H1 (cell line): ENCODE measurements around the gene ADH1C. TPM values are rescaled to one million over a fixed set of nuclear protein-coding genes. Genes with fewer than 3 reads are reported as not detected.

Experiments used
- CTCF ChIA-PET: fragments of 300-600 bp; sonication (Branson Sonifier 250); formaldehyde crosslinking; loops from one replicate; lab custom pipeline; 2021; ENCODE audit not compliant: partially characterized antibody; lab: Charles Lee
- POLR2A ChIA-PET: fragments of 300-600 bp; sonication (Branson Sonifier 250); formaldehyde crosslinking; loops from one replicate; lab custom pipeline; 2021; ENCODE audit warnings: inconsistent platforms; ENCODE audit not compliant: partially characterized antibody; lab: Charles Lee
- DNase-seq, 2 experiments: peaks; one replicate each; pipeline versions ENCODE4 v3.0.0 to v3.0.0-alpha.2; 2010 to 2022; ENCODE audit warnings: low spot score in 2 of 2, low read depth in 1 of 2, mixed read lengths in 1 of 2
- FAIRE-seq: peaks from 2 replicates; lab custom pipeline; 2011; peaks lifted over from hg19 to GRCh38; lab: Jason Lieb, UNC
- H2AFZ ChIP-seq: 2 replicates; pipeline ENCODE4 v1.8.1; 2012; ENCODE audit warnings: low read length, inconsistent platforms
- H2AK5ac ChIP-seq: 2 replicates; pipeline ENCODE4 v1.6.1; 2013; ENCODE audit warnings: low read depth, low read length
- H2BK120ac ChIP-seq: replicated peaks from 2 replicates; pipeline ENCODE3; 2013; ENCODE audit warnings: low read depth, low read length, inconsistent platforms
- H2BK12ac ChIP-seq: 2 replicates; pipeline ENCODE4 v1.6.1; 2013; ENCODE audit warnings: low read depth, low read length
- H2BK15ac ChIP-seq: 2 replicates; pipeline ENCODE4 v1.6.1; 2013; ENCODE audit warnings: low read length
- H2BK20ac ChIP-seq: 2 replicates; pipeline ENCODE4 v1.6.1; 2013; ENCODE audit warnings: low read length
- H2BK5ac ChIP-seq: 2 replicates; pipeline ENCODE4 v1.6.1; 2013; ENCODE audit warnings: low read depth, low read length
- H3K14ac ChIP-seq: 2 replicates; pipeline ENCODE4 v1.6.1; 2013; ENCODE audit warnings: inconsistent platforms; ENCODE audit not compliant: insufficient read length
- H3K18ac ChIP-seq: 2 replicates; pipeline ENCODE4 v1.6.1; 2013; ENCODE audit warnings: low read length; ENCODE audit errors: extremely low read depth
- H3K23ac ChIP-seq: 2 replicates; pipeline ENCODE4 v1.6.1; 2013; ENCODE audit warnings: inconsistent platforms; ENCODE audit not compliant: insufficient read length
- H3K23me2 ChIP-seq: 2 replicates; pipeline ENCODE4 v1.6.1; 2013; ENCODE audit warnings: low read depth, low read length
- H3K27ac ChIP-seq: 2 replicates; pipeline ENCODE4 v1.6.1; 2011; ENCODE audit warnings: low read depth, low read length, inconsistent platforms
- H3K27me3 ChIP-seq, 4 experiments: replicated peaks in 1 of 4; 1 replicate in 1 of 4; 2 replicates in 3 of 4; pipeline versions ENCODE4 v1.6.1 to v1.8.1; 2011 to 2013; ENCODE audit warnings: low read length in 3 of 4, mild to moderate bottlenecking in 3 of 4, inconsistent platforms in 2 of 4, mixed read lengths in 2 of 4, moderate library complexity in 1 of 4; ENCODE audit not compliant: control insufficient read depth in 3 of 4, insufficient read depth in 3 of 4; ENCODE audit errors: extremely low read depth in 1 of 4
- H3K36me3 ChIP-seq, 4 experiments: 2 replicates each; pipeline versions ENCODE4 v1.6.1 to v1.8.1; 2011 to 2013; ENCODE audit warnings: mild to moderate bottlenecking in 4 of 4, low read length in 3 of 4, moderate library complexity in 2 of 4, control low read depth in 1 of 4, inconsistent platforms in 1 of 4; ENCODE audit not compliant: insufficient read depth in 4 of 4, control insufficient read depth in 2 of 4
- H3K4ac ChIP-seq: replicated peaks from 2 replicates; pipeline ENCODE3; 2013; ENCODE audit warnings: low read length, low read depth, mixed read lengths, inconsistent platforms; ENCODE audit not compliant: insufficient read length
- H3K4me1 ChIP-seq, 4 experiments: replicated peaks in 1 of 4; 1 replicate in 1 of 4; 2 replicates in 3 of 4; pipeline versions ENCODE4 v1.6.1 to v1.8.1; 2011 to 2013; ENCODE audit warnings: low read length in 3 of 4, inconsistent platforms in 2 of 4, mixed read lengths in 1 of 4; ENCODE audit not compliant: insufficient read depth in 4 of 4, control insufficient read depth in 3 of 4
- H3K4me2 ChIP-seq, 2 experiments: 2 replicates each; pipeline versions ENCODE4 v1.6.1 to v1.8.1; 2011 to 2013; ENCODE audit warnings: low read depth in 2 of 2, low read length in 2 of 2, control low read depth in 1 of 2, inconsistent platforms in 1 of 2, mild to moderate bottlenecking in 1 of 2; ENCODE audit not compliant: insufficient read depth in 1 of 2
- H3K4me3 ChIP-seq, 4 experiments: fragments of 200-600, 300-600 bp in 1 of 4; sonication (generic), shearing (Covaris generic), sonication (Bioruptor Twin) in 1 of 4; 2 replicates each; pipeline versions ENCODE4 v1.5.1 to v1.8.1; 2011 to 2016; ENCODE audit warnings: low read length in 4 of 4, low read depth in 3 of 4, control low read depth in 2 of 4, inconsistent platforms in 2 of 4, mild to moderate bottlenecking in 2 of 4, mixed read lengths in 1 of 4, moderate library complexity in 1 of 4; ENCODE audit not compliant: insufficient read depth in 2 of 4; ENCODE audit errors: extremely low read depth in 1 of 4
- H3K56ac ChIP-seq: replicated peaks from 2 replicates; pipeline ENCODE3; 2013; ENCODE audit warnings: low read depth, mild to moderate bottlenecking, mixed read lengths, low read length, inconsistent platforms; ENCODE audit not compliant: insufficient read length
- H3K79me1 ChIP-seq: 2 replicates; pipeline ENCODE4 v1.6.1; 2013; ENCODE audit warnings: low read depth, low read length, control low read depth
- H3K79me2 ChIP-seq, 2 experiments: 2 replicates each; pipeline versions ENCODE4 v1.6.1 to v1.8.1; 2012 to 2013; ENCODE audit warnings: low read length in 2 of 2, mild to moderate bottlenecking in 2 of 2, inconsistent platforms in 1 of 2; ENCODE audit not compliant: insufficient read depth in 2 of 2, control insufficient read depth in 1 of 2
- H3K9ac ChIP-seq, 4 experiments: replicated peaks in 1 of 4; 1 replicate in 1 of 4; 2 replicates in 3 of 4; pipeline versions ENCODE4 v1.6.1 to v1.8.1; 2011 to 2013; ENCODE audit warnings: low read depth in 3 of 4, low read length in 3 of 4, control low read depth in 2 of 4, mild to moderate bottlenecking in 2 of 4, moderate library complexity in 2 of 4, inconsistent platforms in 1 of 4; ENCODE audit errors: extremely low read depth in 1 of 4
- H3K9me3 ChIP-seq, 2 experiments: 2 replicates each; pipeline versions ENCODE4 v1.6.1 to v1.8.1; 2012 to 2013; ENCODE audit warnings: mild to moderate bottlenecking in 2 of 2, moderate library complexity in 2 of 2, control low read depth in 1 of 2, inconsistent platforms in 1 of 2, low read depth in 1 of 2, low read length in 1 of 2, mixed read lengths in 1 of 2; ENCODE audit not compliant: insufficient read depth in 2 of 2
- H4K20me1 ChIP-seq, 2 experiments: replicated peaks in 1 of 2; 2 replicates each; pipeline versions ENCODE3 to v1.8.1; 2011 to 2013; ENCODE audit warnings: inconsistent platforms in 2 of 2, low read length in 2 of 2, mild to moderate bottlenecking in 1 of 2; ENCODE audit not compliant: insufficient read depth in 2 of 2, control insufficient read depth in 1 of 2
- H4K5ac ChIP-seq: 2 replicates; pipeline ENCODE4 v1.6.1; 2013; ENCODE audit warnings: low read length, low read depth, mixed read lengths, inconsistent platforms; ENCODE audit not compliant: insufficient read length
- H4K8ac ChIP-seq: 2 replicates; pipeline ENCODE4 v1.8.0; 2013; ENCODE audit warnings: mild to moderate bottlenecking, moderate library complexity, low read length, inconsistent platforms; ENCODE audit not compliant: insufficient read depth; ENCODE audit errors: extremely low read depth
- H4K91ac ChIP-seq: replicated peaks from 2 replicates; pipeline ENCODE3; 2013; ENCODE audit warnings: low read length, mixed read lengths, inconsistent platforms; ENCODE audit not compliant: insufficient read length
- ATF2 ChIP-seq: IDR thresholded peaks from 2 replicates; pipeline ENCODE4 v1.6.1; 2012; ENCODE audit warnings: low read length, inconsistent platforms
- CHD1 ChIP-seq: IDR thresholded peaks from 2 replicates; pipeline ENCODE4 v1.6.1; 2012; ENCODE audit warnings: low read depth, low read length, improper control_type of control experiment
- FOSL1 ChIP-seq: IDR thresholded peaks from 2 replicates; pipeline ENCODE4 v1.6.1; 2011; ENCODE audit warnings: mild to moderate bottlenecking, low read depth, low read length, moderate library complexity; ENCODE audit not compliant: insufficient read depth
- GTF2F1 ChIP-seq: IDR thresholded peaks from 2 replicates; pipeline ENCODE4 v1.6.1; 2012; ENCODE audit warnings: low read depth, low read length, improper control_type of control experiment, borderline replicate concordance
- HDAC6 ChIP-seq: IDR thresholded peaks from one replicate; pipeline ENCODE4 v1.7.1; 2012; ENCODE audit warnings: low read depth, mild to moderate bottlenecking, inconsistent platforms, low read length, moderate library complexity
- KDM4A ChIP-seq: IDR thresholded peaks from one replicate; pipeline ENCODE4 v1.7.1; 2012; ENCODE audit warnings: low read depth, mild to moderate bottlenecking, moderate library complexity, low read length, inconsistent platforms; ENCODE audit not compliant: severe bottlenecking
- KDM5A ChIP-seq: fragments of 200-600 bp; IDR thresholded peaks from 2 replicates; pipeline ENCODE4 v1.7.1; 2012; ENCODE audit warnings: mild to moderate bottlenecking, low read length, inconsistent platforms, mixed read lengths
- MAX ChIP-seq: IDR thresholded peaks from 2 replicates; pipeline ENCODE4 v1.6.1; 2012; ENCODE audit warnings: inconsistent platforms
- NRF1 ChIP-seq: IDR thresholded peaks from 2 replicates; pipeline ENCODE4 v1.6.1; 2011; ENCODE audit warnings: mild to moderate bottlenecking, low read depth, low read length, improper control_type of control experiment
- PHF8 ChIP-seq: fragments of 200-600 bp; sonication (generic); conservative IDR thresholded peaks from 2 replicates; pipeline ENCODE4 v1.7.1; 2012; ENCODE audit warnings: low read depth, mild to moderate bottlenecking, inconsistent platforms, low read length, moderate library complexity
- POLR2AphosphoS5 ChIP-seq: IDR thresholded peaks from 2 replicates; pipeline ENCODE4 v1.6.1; 2011; ENCODE audit warnings: low read depth, low read length
- SUZ12 ChIP-seq: fragments of 200-600 bp; sonication (generic); IDR thresholded peaks from 2 replicates; pipeline ENCODE4 v1.6.1; 2012; ENCODE audit warnings: mild to moderate bottlenecking, inconsistent platforms, low read length, moderate library complexity, mixed read lengths
- WGBS, 2 experiments: shearing (Covaris generic) in 1 of 2; methylation state at CpG; one replicate each; pipeline versions ENCODE4 v1.1.6 to v1.1.7; 2013 to 2015; ENCODE audit warnings: low lambda C conversion rate in 2 of 2, mixed read lengths in 2 of 2, inconsistent platforms in 1 of 2, low coverage in 1 of 2, missing lambda C conversion rate in 1 of 2; ENCODE audit not compliant: insufficient replicate concordance in 2 of 2, insufficient coverage in 1 of 2, insufficient read length in 1 of 2; ENCODE audit errors: extremely low coverage in 1 of 2, missing lambda C conversion rate in 1 of 2; 5-methylcytosine and 5-hydroxymethylcytosine counted together
- polyA plus RNA-seq, 7 experiments: library from polyadenylated mRNA; depleted of rRNA in 3 of 7; stranded (reverse) in 5 of 7; unstranded in 2 of 7; fragments of >200 nt in 5 of 7; fragments of 200-250 nt in 2 of 7; gene quantifications; 1 replicate in 5 of 7; 2 replicates in 1 of 7; 4 replicates in 1 of 7; pipeline versions ENCODE4 v1.2.1 to v1.2.3, GENCODE V29; 2011 to 2013; ENCODE audit warnings: missing spikeins in 2 of 7, mixed read lengths in 2 of 7
- total RNA-seq: library from RNA; stranded (reverse); fragmentation: NEBNext Ultra II Directional; extraction: Animal tissue kit (Norgen Biotek cat#: 25700); gene quantifications from 2 replicates; pipeline ENCODE4 v1.2.1, GENCODE V29; 2021

ADH1C gene
- total and polyA plus RNA-seq, 2 of the 8 experiments (the other 6 are each of a cell fraction or from before 2014, with no cell fraction given), result not detected

- no peak overlapping the region for H2BK15ac ChIP-seq
- H3K4me1 ChIP-seq, result no peaks in the 10 kb centered on the region; a peak in 1 of 7 replicates
- H4K20me1 ChIP-seq, result no peaks in the 10 kb centered on the region
- no peaks in the 10 kb centered on the region for H3K27me3 ChIP-seq
- no peak overlapping the region for H2BK120ac ChIP-seq
- no peak overlapping the region for H3K4me2 ChIP-seq
- H2AFZ ChIP-seq, result no peak overlapping the region
- no peak overlapping the region for H2BK12ac ChIP-seq
- H3K4me3 ChIP-seq, result no peak overlapping the region
- H3K36me3 ChIP-seq, result no peaks in the 10 kb centered on the region
- no peak overlapping the region for H4K8ac ChIP-seq
- no peak overlapping the region for H4K5ac ChIP-seq
- no peak overlapping the region; a peak in 1 of 7 replicates for H3K9ac ChIP-seq
- ChIA-PET CTCF (interaction anchor here (0.6 kb wide), 1 partner anchor 23 kb away, joined by 3 read pairs; no protein-coding TSS in a partner anchor), POLR2A (no interaction called here)
- no peak for DNase-seq
- H3K79me1 ChIP-seq, result no peaks in the 10 kb centered on the region
- H3K9me3 ChIP-seq, result no peaks in the 10 kb centered on the region
- H2BK20ac ChIP-seq, result no peak overlapping the region
- FAIRE-seq, result no peak
- no peak overlapping the region for H2AK5ac ChIP-seq
- H3K4ac ChIP-seq, result no peak overlapping the region
- WGBS, 2 experiments, result 91% methylated on average over 1 of the region's 1 CpG; no CpG with 5 or more reads in 1 of the 2 experiments
- H3K18ac ChIP-seq, result no peak overlapping the region
- no peak overlapping the region for H3K14ac ChIP-seq
- H3K23ac ChIP-seq, result no peak overlapping the region
- no peaks in the 10 kb centered on the region for H3K23me2 ChIP-seq
- H3K79me2 ChIP-seq, result no peaks in the 10 kb centered on the region
- H3K56ac ChIP-seq, result no peak overlapping the region
- no peak overlapping the region for H3K27ac ChIP-seq
- no peak overlapping the region for H4K91ac ChIP-seq
- no peak overlapping the region for H2BK5ac ChIP-seq
- TF ChIP-seq CHD1 (no peak), NRF1 (no peak), PHF8 (no peak), SUZ12 (no peak), FOSL1 (no peak), HDAC6 (no peak), KDM5A (no peak), GTF2F1 (no peak), ATF2 (no peak), MAX (no peak), KDM4A (no peak), POLR2AphosphoS5 (no peak)
Observed at GRCh38 chr4:99399017-99399416, 46.5 kb upstream of the ADH1C start.
